ENCODE results near the gene PRKCA. TPM values are rescaled to one million over a fixed set of nuclear protein-coding genes. Genes with fewer than 3 reads are reported as not detected.

PRKCA gene
- total RNA-seq, 4 donors from 2014 or later, result 3.9 to 12.1 (median 7.0) TPM

- TF ChIP-seq CTCF (IDR thresholded peaks at IDR 0.05; ENCODE audit: low read depth), result no peak
These were observed 508.7 kb downstream of the PRKCA start for GRCh38 chr17:66810951-66811682.

DNA sequence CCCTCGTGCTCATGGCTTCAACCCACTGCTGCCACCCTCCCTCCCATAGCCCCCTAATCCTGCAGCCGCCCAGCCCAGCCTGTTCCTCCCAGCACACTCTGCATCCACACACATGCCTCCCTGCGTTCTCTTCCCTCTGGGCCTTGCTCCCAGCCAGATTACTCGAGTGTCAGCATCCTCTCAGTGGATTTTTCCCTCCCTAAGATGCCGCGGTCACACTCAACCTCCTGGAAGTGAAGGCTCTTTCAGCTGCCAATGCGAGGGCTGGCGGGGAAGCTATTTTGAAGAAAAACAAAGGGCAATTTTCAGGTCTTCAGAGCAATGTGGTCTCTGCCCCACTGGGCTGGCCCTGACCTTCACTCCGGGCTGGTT lies 509.3 kb downstream of the PRKCA start:
- TF ChIP-seq CTCF (IDR thresholded peaks at IDR 0.05; ENCODE audit: low read depth), result no peak

- TF ChIP-seq CTCF (IDR thresholded peaks at IDR 0.05; ENCODE audit: low read depth), result no peak
These were observed 510.2 kb downstream of the PRKCA start for GRCh38 chr17:66812571-66812970.

- no peak for TF ChIP-seq CTCF (IDR thresholded peaks at IDR 0.05; ENCODE audit: low read depth)
These were observed 510.9 kb downstream of the PRKCA start for GRCh38 chr17:66813296-66813695.

DNA sequence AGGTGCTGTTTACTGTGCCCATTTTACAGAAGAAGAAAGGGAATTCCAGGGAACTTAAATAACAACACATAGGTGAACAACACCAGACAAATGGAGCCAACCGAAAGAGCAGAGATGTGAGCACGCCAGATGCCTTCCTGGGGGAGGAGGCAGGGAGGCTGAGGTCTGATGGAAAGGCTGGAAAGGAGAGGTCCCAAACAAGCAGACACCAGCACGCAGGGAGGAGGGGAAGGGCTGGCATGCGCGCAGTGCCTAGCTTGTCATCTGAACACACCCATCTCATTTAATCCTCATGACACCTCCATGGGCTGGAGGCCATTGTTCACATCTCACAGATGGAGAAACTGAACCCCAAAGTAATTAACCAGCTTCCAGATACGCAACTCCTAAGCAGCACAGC lies 511.6 kb downstream of the PRKCA start:
- TF ChIP-seq CTCF (IDR thresholded peaks at IDR 0.05; ENCODE audit: low read depth), result no peak

DNA sequence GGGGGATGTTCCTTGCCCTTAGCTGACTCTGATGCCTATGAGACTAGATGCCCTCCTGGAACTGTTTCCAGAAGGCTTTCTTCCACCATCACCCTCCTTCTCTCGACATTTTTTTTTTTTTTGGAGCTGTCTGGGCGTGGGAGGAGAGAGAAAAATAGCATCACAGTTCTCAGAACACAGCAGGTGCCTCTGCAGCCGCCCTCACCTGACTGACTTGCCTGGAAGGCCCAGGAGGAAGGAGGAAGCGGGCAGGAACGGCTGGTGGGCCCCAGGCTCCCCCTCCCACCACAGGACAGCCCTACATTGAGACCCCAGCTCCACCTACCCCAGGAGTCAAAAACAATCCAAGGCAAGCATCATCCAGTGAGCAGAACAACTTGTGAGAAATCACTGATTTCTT lies 512.2 kb downstream of the PRKCA start:
- TF ChIP-seq CTCF (IDR thresholded peaks at IDR 0.05; ENCODE audit: low read depth), result no peak

- no peak for TF ChIP-seq CTCF (IDR thresholded peaks at IDR 0.05; ENCODE audit: low read depth)
These were observed 515.3 kb downstream of the PRKCA start for GRCh38 chr17:66817750-66818149.
